Endothelial cell of umbilical vein (primary cell): ENCODE data around the gene OSGIN1. TPM values are rescaled to one million over a fixed set of nuclear protein-coding genes. Genes with fewer than 3 reads are reported as not detected.

Experiments
- BruUV-seq: library from RNA; stranded (reverse); fragments of 400-500 nt; replicated peaks from 2 replicates; lab custom pipeline; 2021; lab: Mats Ljungman, UMichigan
- CTCF ChIA-PET: fragments of 300-600, 350-600 bp; sonication (Branson Sonifier 250); formaldehyde crosslinking; loops from one replicate; lab custom pipeline; 2021; ENCODE audit warnings: antibody characterized with exemption, inconsistent platforms; lab: Charles Lee
- POLR2A ChIA-PET: fragments of 300-600, 350-600 bp; sonication (Branson Sonifier 250); formaldehyde crosslinking; loops from one replicate; lab custom pipeline; 2021; ENCODE audit warnings: antibody characterized with exemption, inconsistent platforms; lab: Charles Lee
- DNase-seq: peaks from one replicate; pipeline ENCODE4 v3.0.0-alpha.2; 2011; ENCODE audit warnings: low read depth, low spot score
- FAIRE-seq: peaks from 2 replicates; lab custom pipeline; 2011; peaks lifted over from hg19 to GRCh38; lab: Jason Lieb, UNC
- H2AFZ ChIP-seq: 2 replicates; pipeline ENCODE4 v1.6.0; 2012; ENCODE audit warnings: low read depth, low read length, control low read depth, inconsistent platforms
- H3K27ac ChIP-seq: 2 replicates; pipeline ENCODE4 v1.5.1; 2011; ENCODE audit warnings: low read depth, mild to moderate bottlenecking, control low read depth, low read length, moderate library complexity; ENCODE audit not compliant: insufficient read depth
- H3K27me3 ChIP-seq, 2 experiments: 2 replicates each; pipeline versions ENCODE4 v1.6.0 to v1.6.1; 2011; ENCODE audit warnings: low read length in 2 of 2, mixed read lengths in 1 of 2; ENCODE audit not compliant: control insufficient read depth in 2 of 2, insufficient read depth in 2 of 2
- H3K36me3 ChIP-seq, 2 experiments: 2 replicates in 1 of 2; 3 replicates in 1 of 2; pipeline ENCODE4 v1.5.1; 2011; ENCODE audit warnings: low read length in 2 of 2, mild to moderate bottlenecking in 1 of 2, moderate library complexity in 1 of 2; ENCODE audit not compliant: control insufficient read depth in 2 of 2, insufficient read depth in 2 of 2; ENCODE audit errors: extremely low read depth in 1 of 2
- H3K4me1 ChIP-seq: 3 replicates; pipeline ENCODE4 v1.5.1; 2011; ENCODE audit warnings: mild to moderate bottlenecking, low read length; ENCODE audit not compliant: control insufficient read depth, insufficient read depth; ENCODE audit errors: extremely low read depth
- H3K4me2 ChIP-seq: 2 replicates; pipeline ENCODE4 v1.6.1; 2011; ENCODE audit warnings: low read length, control low read depth, mixed read lengths; ENCODE audit not compliant: insufficient read depth
- H3K4me3 ChIP-seq, 3 experiments: fragments of 200-600 bp in 1 of 3; sonication (generic), shearing (Covaris generic) in 1 of 3; replicated peaks in 1 of 3; 2 replicates each; pipeline ENCODE4 v1.5.1; 2011 to 2016; ENCODE audit warnings: control low read depth in 3 of 3, low read length in 3 of 3, mild to moderate bottlenecking in 2 of 3, inconsistent platforms in 1 of 3, low read depth in 1 of 3, moderate library complexity in 1 of 3; ENCODE audit not compliant: insufficient read depth in 1 of 3
- H3K79me2 ChIP-seq: 2 replicates; pipeline ENCODE4 v1.6.0; 2012; ENCODE audit warnings: low read length, inconsistent platforms; ENCODE audit not compliant: control insufficient read depth, insufficient read depth
- H3K9ac ChIP-seq: replicated peaks from 2 replicates; pipeline ENCODE3; 2011; ENCODE audit warnings: low read length, control low read depth; ENCODE audit not compliant: insufficient read depth; ENCODE audit errors: extremely low read depth
- H3K9me1 ChIP-seq: replicated peaks from 3 replicates; pipeline ENCODE4 v1.6.0; 2011; ENCODE audit warnings: mild to moderate bottlenecking, low read length; ENCODE audit not compliant: control insufficient read depth, insufficient read depth; ENCODE audit errors: extremely low read depth
- H3K9me3 ChIP-seq: replicated peaks from 2 replicates; pipeline ENCODE4 v1.5.1; 2012; ENCODE audit warnings: low read length, inconsistent platforms; ENCODE audit not compliant: control insufficient read depth, insufficient read depth
- H4K20me1 ChIP-seq: replicated peaks from 2 replicates; pipeline ENCODE3; 2011; ENCODE audit warnings: mild to moderate bottlenecking, low read length; ENCODE audit not compliant: control insufficient read depth, insufficient read depth; ENCODE audit errors: extremely low read depth
- EZH2 ChIP-seq: IDR thresholded peaks from 2 replicates; pipeline ENCODE4 v1.6.1; 2012; ENCODE audit warnings: borderline replicate concordance, low read depth, mild to moderate bottlenecking, moderate library complexity, low read length, inconsistent platforms; ENCODE audit not compliant: severe bottlenecking
- FOS ChIP-seq: IDR thresholded peaks from 2 replicates; pipeline ENCODE4 v1.6.1; 2011; ENCODE audit warnings: mild to moderate bottlenecking, low read length, moderate library complexity, borderline replicate concordance; ENCODE audit not compliant: insufficient read depth
- GATA2 ChIP-seq: IDR thresholded peaks from 2 replicates; pipeline ENCODE4 v1.7.0; 2011; ENCODE audit warnings: low read depth, mild to moderate bottlenecking, moderate library complexity, mixed read lengths, low read length; ENCODE audit not compliant: insufficient read length, insufficient read depth
- JUN ChIP-seq: IDR thresholded peaks from 2 replicates; pipeline ENCODE4 v1.6.1; 2011; ENCODE audit warnings: borderline replicate concordance, low read depth; ENCODE audit not compliant: insufficient read length, insufficient read depth
- MAX ChIP-seq: IDR thresholded peaks from 2 replicates; pipeline ENCODE4 v1.6.1; 2011; ENCODE audit not compliant: insufficient read depth, insufficient read length
- MYC ChIP-seq: IDR thresholded peaks from one replicate; pipeline ENCODE4 v1.6.1; 2011; ENCODE audit warnings: mild to moderate bottlenecking, low read depth, low read length
- POLR2A ChIP-seq: IDR thresholded peaks from 2 replicates; pipeline ENCODE4 v1.6.1; 2012; ENCODE audit warnings: low read depth, mild to moderate bottlenecking, control low read depth, low read length
- POLR2AphosphoS5 ChIP-seq: IDR thresholded peaks from 2 replicates; pipeline ENCODE4 v1.6.1; 2012; ENCODE audit warnings: low read depth, mild to moderate bottlenecking, control low read depth, low read length, moderate library complexity; ENCODE audit not compliant: insufficient read depth
- dilution Hi-C: fragments of 300-500 bp; cut with MboI; formaldehyde crosslinking; loops from one replicate; pipeline ENCODE4 v1.15.0; 2019; ENCODE audit warnings: low sequenced_read_pairs; ENCODE audit not compliant: extremely low pct_ligation_motif_present
- intact Hi-C: fragments of 100-400 bp; cut with micrococcal nuclease; formaldehyde crosslinking; loops from one replicate; pipeline ENCODE4 v1.10.0; 2022
- polyA plus RNA-seq, 4 experiments: library from polyadenylated mRNA; depleted of rRNA in 3 of 4; stranded (reverse) in 3 of 4; unstranded in 1 of 4; fragments of >200 nt; gene quantifications; 2 replicates each; pipeline versions ENCODE4 v1.2.1 to v1.2.3, GENCODE V29; 2011 to 2012; ENCODE audit warnings: missing spikeins in 1 of 4
- total RNA-seq: library from RNA; stranded (reverse); gene quantifications from 2 replicates; pipeline ENCODE4 v1.2.3, GENCODE V29; 2021
- TF ChIP-seq, protein P1 (sequence below), 2 donors: IDR thresholded peaks; 1 replicate in 1 of 2; 2 replicates in 1 of 2; pipeline ENCODE4 v1.5.1; 2011; ENCODE audit warnings: low read length in 2 of 2, mild to moderate bottlenecking in 2 of 2, moderate library complexity in 2 of 2, control low read depth in 1 of 2, inconsistent platforms in 1 of 2, low read depth in 1 of 2; ENCODE audit not compliant: insufficient read depth in 1 of 2; ENCODE audit errors: extremely low read depth in 1 of 2

OSGIN1 gene
- total and polyA plus RNA-seq, 2 donors (not counting 3 experiments of a cell fraction or from before 2014, with no cell fraction given), result 9.2 to 11.0 TPM

DNA sequence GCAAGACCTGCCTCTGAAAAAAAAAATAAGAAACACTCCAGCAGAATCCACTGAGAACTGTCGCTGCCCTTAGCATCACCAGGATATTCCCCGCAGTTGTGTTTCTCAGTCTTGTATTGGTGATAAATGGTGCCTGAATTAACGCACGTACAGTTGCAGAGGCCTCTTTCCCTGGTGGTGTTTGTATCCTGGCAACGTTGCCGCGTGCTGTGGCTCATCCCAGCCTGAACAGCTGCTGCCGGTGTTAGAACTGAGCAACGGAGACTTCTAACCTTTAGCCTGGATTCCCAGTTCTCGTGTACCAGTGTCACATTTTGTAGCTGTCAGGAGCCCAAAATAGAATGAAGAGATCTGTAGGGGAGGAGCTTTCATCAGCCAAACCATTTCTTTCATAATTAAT, 49.3 kb upstream of the OSGIN1 start:
- no peak overlapping the region for H3K27ac ChIP-seq
- no peak for DNase-seq
- CTCF ChIA-PET, result interaction anchor here (1.5 kb wide), 1 partner anchor 8 kb away, joined by 4 read pairs; no protein-coding TSS in a partner anchor

More for the DNA sequence above, 49.3 kb upstream of the OSGIN1 start:
- H3K9ac ChIP-seq, result no peak overlapping the region
- POLR2A ChIA-PET, result no interaction called here
- H3K4me1 ChIP-seq, result peaks cover 6% of the 10 kb centered on the region
- no peaks in the 10 kb centered on the region for H4K20me1 ChIP-seq
- H3K4me3 ChIP-seq, result no peak overlapping the region
- no peak for FAIRE-seq
- no peak overlapping the region for H2AFZ ChIP-seq
- dilution Hi-C loops (no loop called here), intact Hi-C loops (no loop called here)
- BruUV-seq, result no TSS peak
- H3K79me2 ChIP-seq, result no peaks in the 10 kb centered on the region
- TF ChIP-seq, protein P1, sequence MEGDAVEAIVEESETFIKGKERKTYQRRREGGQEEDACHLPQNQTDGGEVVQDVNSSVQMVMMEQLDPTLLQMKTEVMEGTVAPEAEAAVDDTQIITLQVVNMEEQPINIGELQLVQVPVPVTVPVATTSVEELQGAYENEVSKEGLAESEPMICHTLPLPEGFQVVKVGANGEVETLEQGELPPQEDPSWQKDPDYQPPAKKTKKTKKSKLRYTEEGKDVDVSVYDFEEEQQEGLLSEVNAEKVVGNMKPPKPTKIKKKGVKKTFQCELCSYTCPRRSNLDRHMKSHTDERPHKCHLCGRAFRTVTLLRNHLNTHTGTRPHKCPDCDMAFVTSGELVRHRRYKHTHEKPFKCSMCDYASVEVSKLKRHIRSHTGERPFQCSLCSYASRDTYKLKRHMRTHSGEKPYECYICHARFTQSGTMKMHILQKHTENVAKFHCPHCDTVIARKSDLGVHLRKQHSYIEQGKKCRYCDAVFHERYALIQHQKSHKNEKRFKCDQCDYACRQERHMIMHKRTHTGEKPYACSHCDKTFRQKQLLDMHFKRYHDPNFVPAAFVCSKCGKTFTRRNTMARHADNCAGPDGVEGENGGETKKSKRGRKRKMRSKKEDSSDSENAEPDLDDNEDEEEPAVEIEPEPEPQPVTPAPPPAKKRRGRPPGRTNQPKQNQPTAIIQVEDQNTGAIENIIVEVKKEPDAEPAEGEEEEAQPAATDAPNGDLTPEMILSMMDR (IDR thresholded peaks at IDR 0.05; ENCODE audit: extremely low read depth in 1 of 2, insufficient read depth in 1 of 2, low read depth in 1 of 2, low read length in 2 of 2), result no peak
- TF ChIP-seq EZH2 (no peak), GATA2 (no peak), POLR2AphosphoS5 (no peak), MYC (no peak), MAX (no peak), JUN (no peak), FOS (no peak), POLR2A (no peak)
- H3K4me2 ChIP-seq, result no peak overlapping the region
- H3K27me3 ChIP-seq, result no peaks in the 10 kb centered on the region
- H3K9me1 ChIP-seq, result no peaks in the 10 kb centered on the region
- peaks cover 0 to 2% of the 10 kb centered on the region in 2 experiments for H3K36me3 ChIP-seq
- no peaks in the 10 kb centered on the region for H3K9me3 ChIP-seq
